HG03571 (cell line): ENCODE measurements around the gene NRG2.

Experiments used
- ATAC-seq: cut with Tn5 transposase; IDR thresholded peaks from one replicate; pipeline ENCODE4 v1.9.1; 2021; ENCODE audit not compliant: unreplicated experiment

NRG2 gene

GRCh38 chr5:139910901-139911300 is 132.2 kb downstream of the NRG2 start:
- ATAC-seq: no peak

- no peak for ATAC-seq
These were observed 133.1 kb downstream of the NRG2 start for GRCh38 chr5:139910036-139910435.

GRCh38 chr5:139908749-139909148 is 134.3 kb downstream of the NRG2 start:
- no peak for ATAC-seq

- no peak for ATAC-seq
These were observed 136.4 kb downstream of the NRG2 start for GRCh38 chr5:139906661-139907060.

- no peak for ATAC-seq
These were observed 138.1 kb downstream of the NRG2 start for GRCh38 chr5:139904816-139905661.

GRCh38 chr5:139904566-139904815 is 138.6 kb downstream of the NRG2 start:
- no peak for ATAC-seq

- ATAC-seq: no peak
These were observed 139.1 kb downstream of the NRG2 start for GRCh38 chr5:139903795-139904565.

GRCh38 chr5:139903450-139903794 is 139.7 kb downstream of the NRG2 start:
- no peak for ATAC-seq

GRCh38 chr5:139901986-139902385 is 141.1 kb downstream of the NRG2 start:
- no peak for ATAC-seq

GRCh38 chr5:139901251-139901575 is 141.9 kb downstream of the NRG2 start:
- no peak for ATAC-seq

GRCh38 chr5:139900546-139901250 is 142.4 kb downstream of the NRG2 start:
- ATAC-seq: no peak

GRCh38 chr5:139898981-139899380 is 144.1 kb downstream of the NRG2 start:
- no peak for ATAC-seq

- ATAC-seq: no peak
These were observed 145.1 kb downstream of the NRG2 start for GRCh38 chr5:139897982-139898381.

GRCh38 chr5:139897342-139897741 is 145.8 kb downstream of the NRG2 start:
- no peak for ATAC-seq

GRCh38 chr5:139896718-139897117 is 146.4 kb downstream of the NRG2 start:
- ATAC-seq: no peak

- no peak for ATAC-seq
These were observed 147.5 kb downstream of the NRG2 start for GRCh38 chr5:139895647-139896046.

- ATAC-seq: no peak
These were observed 148.1 kb downstream of the NRG2 start for GRCh38 chr5:139895046-139895445.

GRCh38 chr5:139893873-139894272 is 149.2 kb downstream of the NRG2 start:
- no peak for ATAC-seq

- ATAC-seq: no peak
These were observed 153.7 kb downstream of the NRG2 start for GRCh38 chr5:139889410-139889809.

GRCh38 chr5:139888370-139888769 is 154.7 kb downstream of the NRG2 start:
- no peak for ATAC-seq

GRCh38 chr5:139886213-139886612 is 156.9 kb downstream of the NRG2 start:
- no peak for ATAC-seq

GRCh38 chr5:139885857-139886208 is 157.3 kb downstream of the NRG2 start:
- ATAC-seq: no peak
